Panc1 (cell line): ENCODE data around the gene IRF2BP1. TPM values are rescaled to one million over a fixed set of nuclear protein-coding genes. Genes with fewer than 3 reads are reported as not detected.
A peak's percentile ranks its signal among the peaks of the same experiment; 100 is the strongest.

ENCODE experiments used
- ATAC-seq: fragments of 200-7000 bp; cut with Tn5 transposase; 2 replicates; pipeline ENCODE4 v1.9.1; 2020; ENCODE audit warnings: mild to moderate bottlenecking, moderate library complexity
- BruUV-seq: library from RNA; stranded (reverse); fragments of 400-500 nt; replicated peaks from 2 replicates; lab custom pipeline; 2021; lab: Mats Ljungman, UMichigan
- CTCF ChIA-PET: fragments of 300-600 bp; sonication (Branson Sonifier 250); formaldehyde crosslinking; loops from one replicate; lab custom pipeline; 2022; ENCODE audit warnings: antibody characterized with exemption; lab: Charles Lee
- POLR2A ChIA-PET: fragments of 300-600 bp; sonication (Branson Sonifier 250); formaldehyde crosslinking; loops from one replicate; lab custom pipeline; 2022; ENCODE audit warnings: antibody characterized with exemption; lab: Charles Lee
- DNase-seq: peaks from one replicate; pipeline ENCODE4 v3.0.0-alpha.2; 2010; ENCODE audit warnings: low read depth, low spot score
- H3K27ac ChIP-seq: 2 replicates; pipeline ENCODE4 v1.5.1; 2011; ENCODE audit warnings: mild to moderate bottlenecking, low read length, inconsistent platforms
- H3K27me3 ChIP-seq: fragments of 200-500 bp; sonication (Bioruptor generic); 2 replicates; pipeline ENCODE4 v1.6.0; 2014; ENCODE audit warnings: low read length, inconsistent platforms; ENCODE audit not compliant: control insufficient read depth, insufficient read depth
- H3K36me3 ChIP-seq: fragments of 200-500 bp; sonication (Bioruptor generic); 2 replicates; pipeline ENCODE4 v1.5.1; 2014; ENCODE audit warnings: inconsistent platforms, mild to moderate bottlenecking, low read length, moderate library complexity; ENCODE audit not compliant: control insufficient read depth, insufficient read depth
- H3K4me1 ChIP-seq: 2 replicates; pipeline ENCODE4 v1.5.1; 2011; ENCODE audit warnings: inconsistent platforms, mild to moderate bottlenecking, low read length, moderate library complexity; ENCODE audit not compliant: control insufficient read depth, insufficient read depth
- H3K4me3 ChIP-seq, 2 experiments: 2 replicates each; pipeline ENCODE4 v1.5.1; 2011 to 2012; ENCODE audit warnings: low read depth in 2 of 2, low read length in 2 of 2, mild to moderate bottlenecking in 2 of 2, inconsistent platforms in 1 of 2, moderate library complexity in 1 of 2
- H3K9me3 ChIP-seq: fragments of 200-500 bp; sonication (Bioruptor generic); 2 replicates; pipeline ENCODE4 v1.5.1; 2014; ENCODE audit warnings: low read depth, mild to moderate bottlenecking, inconsistent platforms, low read length, moderate library complexity; ENCODE audit not compliant: control insufficient read depth, insufficient read depth
- CTCF ChIP-seq: fragments of 450-650 bp; IDR thresholded peaks from 2 replicates; pipeline ENCODE4 v1.5.1; 2017; ENCODE audit warnings: mild to moderate bottlenecking
- POLR2AphosphoS5 ChIP-seq: IDR thresholded peaks from 2 replicates; pipeline ENCODE4 v1.6.1; 2012; ENCODE audit warnings: mild to moderate bottlenecking, low read depth, low read length, moderate library complexity
- REST ChIP-seq, 2 experiments: IDR thresholded peaks; 2 replicates each; pipeline ENCODE4 v1.6.1; 2011 to 2012; ENCODE audit warnings: low read depth in 2 of 2, control low read depth in 1 of 2, low read length in 1 of 2, mild to moderate bottlenecking in 1 of 2, moderate library complexity in 1 of 2; ENCODE audit not compliant: insufficient read depth in 1 of 2
- SIN3A ChIP-seq: IDR thresholded peaks from 2 replicates; pipeline ENCODE4 v1.6.1; 2012; ENCODE audit warnings: low read depth, mild to moderate bottlenecking, low read length, moderate library complexity, borderline replicate concordance; ENCODE audit not compliant: insufficient read depth
- TCF7L2 ChIP-seq: IDR thresholded peaks from 2 replicates; pipeline ENCODE4 v1.6.1; 2011; ENCODE audit warnings: mild to moderate bottlenecking, low read depth, low read length, inconsistent platforms
- in situ Hi-C: cut with HindIII; loops from 2 replicates; pipeline ENCODE4 v1.10.0; 2016; ENCODE audit warnings: low sequenced_read_pairs, low pct_unique_long_range_greater_than_20kb
- intact Hi-C: fragments of 100-400 bp; cut with micrococcal nuclease; formaldehyde crosslinking; loops from one replicate; pipeline ENCODE4 v1.10.0; 2022; ENCODE audit not compliant: unreplicated experiment
- total RNA-seq: library from RNA; stranded (reverse); gene quantifications from one replicate; pipeline ENCODE4 v1.2.1, GENCODE V29; 2021; ENCODE audit not compliant: unreplicated experiment

The IRF2BP1 gene
- total RNA-seq, 1 experiment from 2014 or later: 21.9 TPM

DNA sequence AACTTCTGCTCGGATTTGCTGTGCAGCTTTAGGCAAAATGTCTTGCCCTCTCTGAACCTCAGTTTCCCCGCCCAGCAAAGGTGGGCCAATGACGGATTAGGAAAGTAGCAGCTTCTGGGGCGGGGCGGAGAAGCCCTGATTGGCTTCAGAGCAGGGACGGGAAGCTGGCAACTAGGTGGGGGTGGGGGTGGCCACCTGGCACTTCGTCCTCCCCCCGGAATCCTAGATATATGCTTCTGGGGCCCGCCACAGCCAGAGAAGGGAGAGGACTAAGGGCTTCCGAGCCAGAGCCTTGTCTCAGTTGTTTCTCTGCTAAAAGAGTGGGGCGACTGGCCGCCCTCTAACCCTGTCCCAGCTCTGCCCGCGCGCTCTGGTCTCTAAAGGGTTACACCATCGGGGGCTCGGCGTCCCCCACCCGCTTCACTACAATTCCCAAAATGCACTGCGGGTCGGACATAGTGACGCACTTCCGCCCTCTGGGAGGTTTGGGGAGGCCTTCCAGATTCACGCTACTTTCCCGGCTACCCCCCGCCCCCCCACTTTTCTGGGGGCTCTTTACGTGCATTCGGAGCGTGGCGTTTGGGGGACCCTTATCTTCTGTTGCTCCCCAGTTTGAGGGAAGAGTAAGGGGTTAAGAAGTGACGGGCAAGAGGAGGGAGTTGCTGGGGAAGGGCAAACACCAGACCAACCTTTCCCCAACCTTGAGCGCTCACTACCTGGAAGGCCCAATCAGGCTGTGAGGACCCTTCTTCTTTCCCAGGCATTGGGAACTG lies 672 bp upstream of the IRF2BP1 start:
- peak overlapping the region; percentile 51 to 69 for H3K4me3 ChIP-seq
- peak overlapping the region; percentile 93 for H3K27ac ChIP-seq
- BruUV-seq: no TSS peak
- POLR2A ChIA-PET: interaction anchor here (0.5 to 0.6 kb wide), 2 partner anchors 17 to 27 kb away, joined by 3 read pairs; no protein-coding TSS in a partner anchor
- H3K9me3 ChIP-seq: no peaks in the 10 kb centered on the region
- ATAC-seq (peak; percentile 78), DNase-seq (peak; percentile 73)
- TF ChIP-seq SIN3A: peak; percentile 50; the same call in 1 of the 2 replicates
- no peak for TF ChIP-seq CTCF
- peak; percentile 75 for TF ChIP-seq POLR2AphosphoS5
- TF ChIP-seq TCF7L2: no peak; the same call in 1 of the 2 replicates
- CTCF ChIA-PET: interaction anchor here (0.7 to 0.9 kb wide), 2 partner anchors 17 to 240 kb away, joined by 4 to 10 read pairs; no protein-coding TSS in a partner anchor
- H3K4me1 ChIP-seq: peaks cover 9% of the 10 kb centered on the region
- no peaks in the 10 kb centered on the region for H3K27me3 ChIP-seq
- in situ Hi-C loops: no loop called here
- intact Hi-C loops: no loop called here
- no peaks in the 10 kb centered on the region for H3K36me3 ChIP-seq

DNA sequence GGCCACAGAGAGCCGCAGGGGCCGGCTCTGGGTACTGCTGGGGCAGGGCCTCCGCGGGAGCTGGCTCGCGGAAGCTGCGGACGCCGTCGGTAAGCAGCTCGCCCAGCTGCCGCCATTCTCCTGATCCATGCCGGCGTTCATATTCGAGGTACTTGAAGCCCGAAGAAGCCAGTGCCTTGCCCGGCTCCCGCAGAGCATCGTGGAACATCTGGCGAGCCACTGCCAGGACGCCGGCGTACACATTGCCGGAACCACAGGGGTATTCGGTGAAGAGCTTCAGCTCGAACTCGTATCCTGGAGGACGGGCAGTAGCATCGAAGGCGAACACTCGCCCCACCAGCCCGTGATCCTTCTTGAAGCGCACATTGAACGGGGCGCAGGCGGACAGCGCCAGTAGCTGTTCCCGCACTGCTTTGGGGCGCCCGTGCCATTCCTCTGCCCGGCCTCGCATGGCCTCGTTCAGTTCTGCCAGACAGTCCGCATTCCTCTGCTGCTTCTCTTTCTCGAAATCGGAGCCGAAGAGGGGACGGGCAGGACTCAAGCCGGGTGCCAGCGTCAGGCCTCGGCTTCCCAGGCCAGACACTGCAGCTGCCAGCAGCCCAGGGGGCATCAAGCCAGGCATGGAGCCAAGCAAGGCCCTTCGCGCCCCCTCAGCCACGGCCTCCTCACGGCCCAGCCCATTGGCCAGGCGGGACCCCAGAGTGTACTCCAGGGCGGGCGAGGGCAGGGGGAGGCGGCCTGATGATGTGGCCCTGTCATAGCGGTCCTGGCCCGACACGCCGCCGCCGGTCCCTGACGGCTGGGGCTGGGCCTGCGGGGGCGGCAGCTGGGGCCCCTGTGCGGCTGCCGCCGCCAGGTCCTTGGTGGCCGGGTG lies 1.0 kb downstream of the IRF2BP1 start:
- TF ChIP-seq SIN3A (no peak), POLR2AphosphoS5 (no peak), TCF7L2 (no peak), REST (IDR thresholded peaks at IDR 0.05; ENCODE audit: insufficient read depth in 1 of 2, low read depth in 2 of 2, low read length in 1 of 2) (no peak), CTCF (no peak)
- no peaks in the 10 kb centered on the region for H3K27me3 ChIP-seq
- peak; percentile 13; the same call in 1 of the 2 replicates for ATAC-seq
- no peaks in the 10 kb centered on the region for H3K9me3 ChIP-seq
- peak overlapping the region; percentile 63 for H3K27ac ChIP-seq
- in situ Hi-C loops (no loop called here), intact Hi-C loops (no loop called here)
- H3K36me3 ChIP-seq: no peaks in the 10 kb centered on the region
- H3K4me3 ChIP-seq: peak overlapping the region; percentile 51 to 69
- no peak for DNase-seq
- peaks cover 9% of the 10 kb centered on the region for H3K4me1 ChIP-seq
- POLR2A ChIA-PET: interaction anchor here (0.6 kb wide), 1 partner anchor 10 kb away, joined by 3 read pairs; no protein-coding TSS in a partner anchor
- no TSS peak for BruUV-seq
- CTCF ChIA-PET: interaction anchor here (0.5 to 0.8 kb wide), 3 partner anchors 21 to 340 kb away, joined by 3 read pairs; no protein-coding TSS in a partner anchor
